Breast epithelium (tissue), 3 donors: ENCODE measurements around the gene TMEM143.

Experiments used
- POLR2AphosphoS5 ChIP-seq, 3 donors: sonication (generic); formaldehyde crosslinking; IDR thresholded peaks; one replicate each; pipeline ENCODE4 v1.6.1; 2017; ENCODE audit warnings: antibody characterized with exemption in 3 of 3
- TF ChIP-seq, protein P1 (sequence below), 3 donors: fragments of 450-650 bp; IDR thresholded peaks; one replicate each; pipeline ENCODE4 v1.5.1; 2016 to 2017; ENCODE audit warnings: antibody characterized with exemption in 3 of 3, mild to moderate bottlenecking in 3 of 3, moderate library complexity in 3 of 3

- TF ChIP-seq POLR2AphosphoS5 (IDR thresholded peaks at IDR 0.05), result no peak
- TF ChIP-seq, protein P1, sequence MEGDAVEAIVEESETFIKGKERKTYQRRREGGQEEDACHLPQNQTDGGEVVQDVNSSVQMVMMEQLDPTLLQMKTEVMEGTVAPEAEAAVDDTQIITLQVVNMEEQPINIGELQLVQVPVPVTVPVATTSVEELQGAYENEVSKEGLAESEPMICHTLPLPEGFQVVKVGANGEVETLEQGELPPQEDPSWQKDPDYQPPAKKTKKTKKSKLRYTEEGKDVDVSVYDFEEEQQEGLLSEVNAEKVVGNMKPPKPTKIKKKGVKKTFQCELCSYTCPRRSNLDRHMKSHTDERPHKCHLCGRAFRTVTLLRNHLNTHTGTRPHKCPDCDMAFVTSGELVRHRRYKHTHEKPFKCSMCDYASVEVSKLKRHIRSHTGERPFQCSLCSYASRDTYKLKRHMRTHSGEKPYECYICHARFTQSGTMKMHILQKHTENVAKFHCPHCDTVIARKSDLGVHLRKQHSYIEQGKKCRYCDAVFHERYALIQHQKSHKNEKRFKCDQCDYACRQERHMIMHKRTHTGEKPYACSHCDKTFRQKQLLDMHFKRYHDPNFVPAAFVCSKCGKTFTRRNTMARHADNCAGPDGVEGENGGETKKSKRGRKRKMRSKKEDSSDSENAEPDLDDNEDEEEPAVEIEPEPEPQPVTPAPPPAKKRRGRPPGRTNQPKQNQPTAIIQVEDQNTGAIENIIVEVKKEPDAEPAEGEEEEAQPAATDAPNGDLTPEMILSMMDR (IDR thresholded peaks at IDR 0.05), result no peak
These were observed 9.8 kb upstream of the TMEM143 start for GRCh38 chr19:48373567-48373966.
